HL-60/S4 treated with retinoic acid at 250 ng/mL for 4 days and 3 days (cell line): ENCODE measurements around the gene ALPK1.

Source experiments
- in situ Hi-C: fragments of 300-500 bp; cut with MboI; formaldehyde crosslinking; loops from 2 replicates; pipeline ENCODE4 v1.7.0; 2022; ENCODE audit warnings: low sequenced_read_pairs

Gene ALPK1

GRCh38 chr4:112327965-112328733 lies 31.0 kb downstream of the ALPK1 start:
- in situ Hi-C loops: loop anchor here (25.0 kb wide), 1 partner anchor 284 kb away; no protein-coding TSS in a partner anchor

- in situ Hi-C loops: loop anchor here (25.0 kb wide), 1 partner anchor 284 kb away; no protein-coding TSS in a partner anchor
Observed at GRCh38 chr4:112328734-112329130, 31.6 kb downstream of the ALPK1 start.

DNA sequence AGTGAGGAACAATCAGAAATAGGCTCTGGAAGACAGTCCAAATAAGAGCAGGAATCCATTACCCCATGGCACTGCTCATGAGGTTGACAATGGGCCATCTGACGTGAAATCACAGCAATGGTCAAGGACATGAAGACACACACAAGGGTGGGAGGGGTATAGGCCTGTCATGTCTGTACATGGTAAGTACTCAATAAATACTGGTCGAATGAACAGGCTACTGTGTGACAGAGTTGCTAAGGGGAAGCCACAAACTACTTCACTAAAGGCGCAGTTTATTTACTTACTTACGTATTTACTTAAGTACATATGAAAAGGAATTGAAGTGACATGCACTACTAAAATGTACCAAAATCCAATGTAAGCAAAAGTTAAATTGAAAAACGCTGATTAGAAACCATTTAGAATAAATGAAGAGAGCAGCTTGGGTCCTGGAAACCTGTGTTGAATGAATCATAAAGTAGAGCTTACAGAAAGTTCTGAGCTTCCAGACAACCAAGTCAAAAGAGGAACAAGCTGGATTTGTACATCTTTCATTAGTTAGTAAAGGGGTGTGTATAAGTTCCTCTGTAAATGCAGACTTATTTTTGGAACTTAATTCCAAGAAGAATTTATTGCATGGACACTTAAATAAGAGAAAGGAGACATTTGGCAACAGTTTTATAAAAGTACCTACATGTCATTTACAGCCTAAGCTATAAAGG lies 32.7 kb downstream of the ALPK1 start:
- in situ Hi-C loops: loop anchor here (25.0 kb wide), 1 partner anchor 282 kb away; no protein-coding TSS in a partner anchor

GRCh38 chr4:112330921-112331320 lies 33.8 kb downstream of the ALPK1 start:
- in situ Hi-C loops: loop anchor here (25.0 kb wide), 1 partner anchor 281 kb away; no protein-coding TSS in a partner anchor

GRCh38 chr4:112332398-112332797 lies 35.2 kb downstream of the ALPK1 start:
- in situ Hi-C loops: loop anchor here (25.0 kb wide), 1 partner anchor 280 kb away; no protein-coding TSS in a partner anchor

GRCh38 chr4:112340023-112340422 lies 42.9 kb downstream of the ALPK1 start:
- in situ Hi-C loops: loop anchor here (25.0 kb wide), 1 partner anchor 272 kb away; no protein-coding TSS in a partner anchor

DNA sequence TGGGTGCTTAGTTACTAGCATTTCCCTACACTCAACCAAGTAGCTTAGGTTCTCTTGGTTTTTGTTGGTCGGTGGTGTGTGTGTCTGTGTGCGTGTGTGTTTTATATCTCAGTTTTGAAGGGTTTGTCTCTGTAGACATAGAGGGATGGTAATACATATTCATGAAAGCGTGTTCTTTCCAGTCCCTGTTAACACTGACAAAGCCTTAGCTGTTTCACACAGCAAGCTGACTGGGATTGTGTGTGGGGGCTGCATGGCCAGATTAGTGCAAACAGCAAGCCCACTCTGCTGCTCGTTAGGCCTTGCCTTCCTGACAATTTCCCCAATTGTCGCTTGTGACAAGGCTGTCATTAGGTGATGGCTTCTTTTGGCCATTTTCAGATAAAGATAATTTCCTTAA lies 43.9 kb downstream of the ALPK1 start:
- in situ Hi-C loops: loop anchor here (25.0 kb wide), 1 partner anchor 271 kb away; no protein-coding TSS in a partner anchor

DNA sequence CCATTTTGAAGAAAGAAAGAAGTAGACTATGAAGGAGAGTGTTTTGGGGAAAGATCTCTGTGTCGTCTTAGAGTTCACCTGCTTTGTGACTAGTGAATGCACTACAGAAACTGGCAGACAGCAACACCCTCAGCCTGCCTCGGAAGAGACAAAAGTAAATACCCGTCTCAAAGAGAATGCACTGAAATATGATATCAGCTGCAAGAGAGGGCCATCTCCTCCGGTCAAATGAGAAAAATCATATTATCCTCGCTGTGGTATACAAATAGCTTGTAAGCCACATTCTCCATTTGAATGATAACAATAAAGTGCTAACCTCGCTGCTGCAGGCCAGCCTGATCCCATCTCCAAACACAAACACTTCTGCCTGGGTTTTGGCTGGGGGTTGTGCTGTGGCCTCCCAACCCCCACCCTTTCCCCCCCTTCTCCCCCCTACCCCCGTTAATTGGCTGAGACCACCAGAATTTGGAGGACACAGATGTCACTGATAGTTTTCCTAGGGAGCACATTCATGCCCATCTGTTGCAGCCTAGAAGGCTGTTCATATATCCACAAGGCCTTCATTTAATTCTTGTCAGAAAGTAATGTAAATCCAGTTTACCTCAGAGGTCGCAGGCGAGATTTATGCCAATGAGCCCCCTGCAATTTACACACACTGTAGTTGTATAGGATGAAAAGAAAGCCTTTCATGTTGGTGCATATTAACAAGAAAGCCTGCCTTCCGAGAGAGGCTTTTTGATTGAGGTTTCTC lies 46.3 kb downstream of the ALPK1 start:
- in situ Hi-C loops: loop anchor here (25.0 kb wide), 1 partner anchor 269 kb away; no protein-coding TSS in a partner anchor

- in situ Hi-C loops: loop anchor here (25.0 kb wide), 1 partner anchor 264 kb away; no protein-coding TSS in a partner anchor
Observed at GRCh38 chr4:112348488-112349158, 51.5 kb downstream of the ALPK1 start.

DNA sequence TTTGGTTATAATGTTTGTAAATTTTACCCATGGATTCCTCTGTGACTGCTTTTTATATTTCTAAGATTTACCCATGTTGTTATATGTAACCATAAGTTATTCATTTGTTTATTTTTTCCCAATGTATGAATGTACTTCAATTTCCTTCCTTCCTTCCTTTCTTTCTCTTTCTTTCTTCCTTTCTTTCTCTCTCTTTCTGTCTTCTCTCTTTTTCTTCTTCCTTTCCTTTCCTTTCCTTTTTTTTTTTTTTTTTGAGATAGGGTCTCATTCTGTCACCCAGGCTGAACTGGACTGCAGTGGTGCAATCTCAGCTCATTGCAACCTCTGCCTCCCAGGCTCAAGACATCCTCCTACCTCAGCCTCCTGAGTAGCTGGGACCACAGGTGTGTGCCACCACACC lies 55.6 kb downstream of the ALPK1 start:
- in situ Hi-C loops: no loop called here

- in situ Hi-C loops: no loop called here
Observed at GRCh38 chr4:112355662-112356061, 58.5 kb downstream of the ALPK1 start.

DNA sequence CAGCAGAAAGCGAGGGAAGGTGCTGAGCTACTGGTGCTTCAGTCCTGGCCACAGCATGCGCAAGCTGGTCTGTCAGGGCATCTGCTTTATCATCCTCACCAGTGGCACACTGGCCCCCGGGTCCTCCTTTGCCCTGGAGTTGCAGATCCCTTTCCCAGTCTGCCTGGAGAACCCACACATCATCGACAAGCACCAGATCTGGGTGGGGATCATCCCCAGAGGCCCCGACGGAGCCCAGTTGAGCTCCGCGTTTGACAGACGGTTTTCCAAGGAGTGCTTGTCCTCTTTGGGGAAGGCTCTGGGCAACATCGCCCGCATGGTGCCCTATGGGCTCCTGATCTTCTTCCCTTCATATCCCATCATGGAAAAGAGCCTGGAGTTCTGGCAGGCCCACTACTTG lies 60.3 kb downstream of the ALPK1 start:
- in situ Hi-C loops: no loop called here

DNA sequence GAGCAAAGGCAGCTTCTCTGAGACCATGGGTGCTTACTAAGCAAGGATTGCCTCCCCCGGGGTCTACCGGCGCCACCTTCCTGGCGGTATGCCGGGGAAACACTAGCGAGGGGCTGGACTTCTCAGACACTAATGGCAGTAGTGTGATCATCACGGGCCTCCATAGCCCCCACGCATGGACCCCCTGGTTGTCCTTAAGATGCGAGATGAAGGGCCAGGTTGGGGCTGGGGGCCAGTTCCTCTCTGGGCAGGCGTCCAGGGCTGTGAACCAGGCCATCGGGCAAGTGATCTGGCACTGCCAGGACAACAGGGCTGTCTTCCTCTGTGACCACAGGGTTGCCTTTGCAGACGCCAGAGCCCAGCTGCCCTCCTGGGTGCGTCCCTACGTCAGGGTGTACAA lies 60.7 kb downstream of the ALPK1 start:
- in situ Hi-C loops: no loop called here

- in situ Hi-C loops: no loop called here
Observed at GRCh38 chr4:112358415-112358814, 61.2 kb downstream of the ALPK1 start.

- in situ Hi-C loops: no loop called here
Observed at GRCh38 chr4:112358952-112359749, 62.0 kb downstream of the ALPK1 start.

GRCh38 chr4:112361181-112361791 lies 64.1 kb downstream of the ALPK1 start:
- in situ Hi-C loops: no loop called here

DNA sequence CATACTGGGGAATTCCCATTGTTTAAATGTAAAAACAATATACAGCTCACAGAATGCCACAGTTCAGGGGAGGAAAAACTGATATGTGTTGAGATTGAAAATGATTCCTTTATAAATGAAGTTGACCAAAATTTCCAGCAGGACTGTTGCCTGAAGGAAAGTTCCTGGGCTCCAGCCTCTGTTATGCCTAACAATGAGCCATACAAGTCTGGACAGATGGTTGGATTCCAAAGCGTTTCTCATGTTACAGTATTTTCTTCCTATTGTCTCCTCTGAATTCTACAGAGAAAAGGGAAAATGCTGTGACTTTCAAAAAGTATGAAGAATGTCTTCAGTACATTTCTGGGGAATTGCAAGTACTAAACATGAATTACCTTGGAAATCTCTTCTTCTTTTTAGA lies 73.3 kb downstream of the ALPK1 start:
- in situ Hi-C loops: no loop called here

DNA sequence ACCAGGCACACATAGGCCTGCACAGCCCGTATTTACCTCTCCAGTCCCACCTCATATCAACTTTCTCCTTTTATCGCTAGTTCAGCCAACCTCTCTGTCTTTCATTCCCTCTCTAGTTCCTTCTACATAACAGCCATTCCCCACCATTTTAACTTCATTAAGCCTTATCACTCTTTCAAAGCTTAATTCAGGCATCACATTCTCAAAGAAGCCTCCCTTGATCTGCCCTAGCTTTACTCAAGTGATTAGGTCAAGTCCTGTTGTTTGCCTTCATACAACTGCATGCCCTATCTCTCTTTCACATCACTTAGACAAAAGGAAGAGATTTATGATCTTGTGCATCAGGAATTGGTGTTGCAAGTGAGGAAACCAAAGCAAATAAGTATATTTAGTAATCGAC lies 74.2 kb downstream of the ALPK1 start:
- in situ Hi-C loops: no loop called here

DNA sequence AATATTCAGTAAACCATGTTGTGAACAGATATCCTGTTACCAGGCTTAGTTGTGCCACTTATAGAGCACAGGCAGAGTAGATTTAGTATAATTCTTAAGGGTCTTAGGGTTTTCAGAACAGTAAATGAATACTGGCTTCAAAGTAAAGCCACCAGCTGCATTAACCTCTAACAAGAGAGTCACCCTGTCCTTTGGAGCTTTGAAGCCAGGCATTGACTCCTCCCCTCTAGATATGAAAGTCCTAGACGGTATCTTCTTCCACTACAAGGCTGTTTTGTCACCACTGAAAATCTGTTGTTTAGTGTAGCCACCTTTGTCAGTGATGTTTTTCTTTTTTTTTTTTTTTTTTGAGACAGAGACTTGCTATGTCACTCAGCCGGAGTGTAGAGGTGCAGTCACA lies 77.7 kb downstream of the ALPK1 start:
- in situ Hi-C loops: no loop called here
